MM.1S (cell line): ENCODE data around the gene TRDN.

Source experiments
- DNase-seq: peaks from one replicate; pipeline ENCODE4 v3.0.0-alpha.2; 2015
- H2AFZ ChIP-seq: fragments of 300-600 bp; sonication (generic); 2 replicates; pipeline ENCODE4 v1.6.0; 2016; ENCODE audit warnings: antibody characterized with exemption, low read length
- H3F3A ChIP-seq: fragments of 300-600 bp; sonication (generic); 2 replicates; pipeline ENCODE4 v1.6.1; 2016; ENCODE audit warnings: mild to moderate bottlenecking, antibody characterized with exemption, low read length, moderate library complexity, mixed read lengths; ENCODE audit not compliant: insufficient read depth
- H3K27ac ChIP-seq: fragments of 300-600 bp; sonication (generic); 2 replicates; pipeline ENCODE4 v1.5.1; 2016; ENCODE audit warnings: mild to moderate bottlenecking, low read length
- H3K27me3 ChIP-seq: fragments of 300-600 bp; sonication (generic); replicated peaks from 2 replicates; pipeline ENCODE4 v1.6.0; 2016; ENCODE audit warnings: low read length; ENCODE audit not compliant: insufficient read depth
- H3K36me3 ChIP-seq: fragments of 300-600 bp; sonication (generic); replicated peaks from 2 replicates; pipeline ENCODE4 v1.6.1; 2016; ENCODE audit warnings: mild to moderate bottlenecking, low read length, mixed read lengths; ENCODE audit not compliant: insufficient read depth
- H3K4me1 ChIP-seq: fragments of 300-600 bp; sonication (generic); 2 replicates; pipeline ENCODE4 v1.6.1; 2016; ENCODE audit warnings: low read length, mixed read lengths
- H3K4me2 ChIP-seq: fragments of 300-600 bp; sonication (generic); 2 replicates; pipeline ENCODE4 v1.6.0; 2016; ENCODE audit warnings: low read depth, low read length
- H3K4me3 ChIP-seq: fragments of 300-600 bp; sonication (generic); 2 replicates; pipeline ENCODE4 v1.5.1; 2016; ENCODE audit warnings: low read length, mixed read lengths
- H3K79me2 ChIP-seq: fragments of 300-600 bp; sonication (generic); 2 replicates; pipeline ENCODE4 v1.6.1; 2016; ENCODE audit warnings: mixed run types, low read length, mixed read lengths
- H3K9ac ChIP-seq: fragments of 300-600 bp; sonication (generic); 2 replicates; pipeline ENCODE4 v1.6.1; 2016; ENCODE audit warnings: low read length, mixed read lengths
- H3K9me2 ChIP-seq: fragments of 300-600 bp; sonication (generic); replicated peaks from 2 replicates; pipeline ENCODE4 v1.6.1; 2016; ENCODE audit warnings: mild to moderate bottlenecking, low read length, mixed read lengths; ENCODE audit not compliant: insufficient read depth
- H3K9me3 ChIP-seq: fragments of 300-600 bp; sonication (generic); replicated peaks from 2 replicates; pipeline ENCODE4 v1.6.1; 2016; ENCODE audit warnings: mild to moderate bottlenecking, low read length, mixed read lengths; ENCODE audit not compliant: insufficient read depth
- H4K20me1 ChIP-seq: fragments of 300-600 bp; sonication (generic); 2 replicates; pipeline ENCODE4 v1.6.1; 2016; ENCODE audit warnings: mild to moderate bottlenecking, low read length, moderate library complexity, mixed read lengths; ENCODE audit not compliant: insufficient read depth
- EZH2 ChIP-seq: fragments of 300-600 bp; sonication (generic); optimal IDR thresholded peaks from 2 replicates; pipeline ENCODE3; 2017; ENCODE audit warnings: low read depth, mild to moderate bottlenecking, antibody characterized with exemption, low read length, mixed read lengths
- EZH2phosphoT487 ChIP-seq: fragments of 300-600 bp; sonication (generic); IDR thresholded peaks from 2 replicates; pipeline ENCODE4 v1.6.1; 2018; ENCODE audit warnings: antibody characterized with exemption, low read length
- TF ChIP-seq, protein P1 (sequence below): fragments of 300-600 bp; sonication (generic); IDR thresholded peaks from 2 replicates; pipeline ENCODE4 v1.5.1; 2016; ENCODE audit warnings: antibody characterized with exemption, low read length, mixed read lengths

The TRDN gene

GRCh38 chr6:123182998-123183397, 453.8 kb downstream of the TRDN start:
- no peaks in the 10 kb centered on the region for H3K4me1 ChIP-seq

DNA sequence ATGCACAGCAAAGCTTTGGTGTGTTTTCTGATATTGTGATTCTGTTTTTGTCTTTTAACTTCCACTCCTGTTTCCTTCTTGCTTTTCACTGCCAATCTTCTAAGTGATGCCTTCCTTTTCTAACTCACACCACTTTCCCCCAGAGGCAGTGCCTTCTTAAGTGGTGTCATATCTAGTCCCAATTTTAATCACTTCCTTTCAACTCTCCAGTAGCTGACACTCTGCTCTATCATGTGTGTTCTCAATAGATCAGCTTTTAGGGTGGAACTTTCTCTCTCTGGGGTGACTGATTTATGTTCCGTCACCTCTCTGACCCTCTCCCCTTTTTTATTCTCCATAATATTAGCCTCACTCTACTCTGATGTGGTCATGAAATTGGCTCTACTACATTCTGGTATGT, 460.0 kb downstream of the TRDN start:
- no peaks in the 10 kb centered on the region for H3K27me3 ChIP-seq
- no peak for TF ChIP-seq EZH2
- TF ChIP-seq EZH2phosphoT487 = no peak
- TF ChIP-seq, protein P1, sequence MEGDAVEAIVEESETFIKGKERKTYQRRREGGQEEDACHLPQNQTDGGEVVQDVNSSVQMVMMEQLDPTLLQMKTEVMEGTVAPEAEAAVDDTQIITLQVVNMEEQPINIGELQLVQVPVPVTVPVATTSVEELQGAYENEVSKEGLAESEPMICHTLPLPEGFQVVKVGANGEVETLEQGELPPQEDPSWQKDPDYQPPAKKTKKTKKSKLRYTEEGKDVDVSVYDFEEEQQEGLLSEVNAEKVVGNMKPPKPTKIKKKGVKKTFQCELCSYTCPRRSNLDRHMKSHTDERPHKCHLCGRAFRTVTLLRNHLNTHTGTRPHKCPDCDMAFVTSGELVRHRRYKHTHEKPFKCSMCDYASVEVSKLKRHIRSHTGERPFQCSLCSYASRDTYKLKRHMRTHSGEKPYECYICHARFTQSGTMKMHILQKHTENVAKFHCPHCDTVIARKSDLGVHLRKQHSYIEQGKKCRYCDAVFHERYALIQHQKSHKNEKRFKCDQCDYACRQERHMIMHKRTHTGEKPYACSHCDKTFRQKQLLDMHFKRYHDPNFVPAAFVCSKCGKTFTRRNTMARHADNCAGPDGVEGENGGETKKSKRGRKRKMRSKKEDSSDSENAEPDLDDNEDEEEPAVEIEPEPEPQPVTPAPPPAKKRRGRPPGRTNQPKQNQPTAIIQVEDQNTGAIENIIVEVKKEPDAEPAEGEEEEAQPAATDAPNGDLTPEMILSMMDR = no peak
- H3K9me3 ChIP-seq = no peaks in the 10 kb centered on the region
- H4K20me1 ChIP-seq = no peaks in the 10 kb centered on the region
- no peaks in the 10 kb centered on the region for H3F3A ChIP-seq
- H3K79me2 ChIP-seq = no peaks in the 10 kb centered on the region
- H3K9ac ChIP-seq = no peak overlapping the region
- no peaks in the 10 kb centered on the region for H3K4me1 ChIP-seq
- no peak for DNase-seq
- H3K4me2 ChIP-seq = no peak overlapping the region
- no peaks in the 10 kb centered on the region for H3K36me3 ChIP-seq
- no peak overlapping the region for H3K27ac ChIP-seq
- H2AFZ ChIP-seq = no peak overlapping the region
- no peaks in the 10 kb centered on the region for H3K9me2 ChIP-seq
- H3K4me3 ChIP-seq = no peak overlapping the region

More at GRCh38 chr6:123182998-123183397, 453.8 kb downstream of the TRDN start:
- no peaks in the 10 kb centered on the region for H3K79me2 ChIP-seq
- TF ChIP-seq, protein P1 = no peak
- TF ChIP-seq EZH2 (no peak), EZH2phosphoT487 (no peak)
- no peaks in the 10 kb centered on the region for H3K9me2 ChIP-seq
- H3K27ac ChIP-seq = no peak overlapping the region
- no peak overlapping the region for H2AFZ ChIP-seq
- H3K4me3 ChIP-seq = no peak overlapping the region
- no peaks in the 10 kb centered on the region for H3K36me3 ChIP-seq
- no peak overlapping the region for H3K9ac ChIP-seq
- no peak for DNase-seq
- no peak overlapping the region for H3K4me2 ChIP-seq
- H3K9me3 ChIP-seq = no peaks in the 10 kb centered on the region
- no peaks in the 10 kb centered on the region for H4K20me1 ChIP-seq
- H3F3A ChIP-seq = no peaks in the 10 kb centered on the region
- H3K27me3 ChIP-seq = no peaks in the 10 kb centered on the region

DNA sequence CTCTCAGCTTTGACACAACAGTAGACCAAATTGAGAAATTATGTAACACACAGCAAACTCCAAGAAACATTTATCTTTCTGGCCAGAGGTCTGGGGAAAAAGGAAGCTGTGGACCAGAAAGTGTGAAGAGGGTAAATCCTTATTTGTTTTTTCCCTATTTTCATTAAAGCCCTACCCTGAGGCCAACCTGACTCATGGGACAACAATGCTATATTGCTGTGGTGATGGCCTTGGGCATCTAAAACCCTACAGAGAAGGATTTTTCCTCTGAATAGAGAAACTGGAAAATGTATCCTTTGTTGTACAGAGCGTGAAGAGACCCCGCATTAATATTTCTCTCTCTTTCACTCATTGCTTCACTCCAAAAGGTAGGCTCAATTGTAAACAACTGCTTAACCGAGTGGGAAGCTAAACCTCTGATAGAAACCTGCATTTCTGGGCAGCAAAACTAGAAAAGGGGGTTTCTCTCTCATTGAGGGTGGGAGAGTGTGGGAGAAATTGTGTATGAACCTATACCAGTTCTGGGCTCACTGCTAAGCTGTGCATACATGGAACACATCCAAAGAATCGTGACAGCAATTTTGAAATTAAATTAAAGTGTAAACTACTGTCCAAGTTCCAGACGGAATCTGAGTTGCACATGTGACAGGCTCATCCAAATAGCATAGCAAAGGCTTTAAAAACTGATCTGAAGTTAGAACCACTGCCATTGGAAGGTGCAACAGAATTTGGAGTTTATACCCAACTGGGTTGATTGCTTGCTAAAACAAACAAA, 465.2 kb downstream of the TRDN start:
- Histone ChIP-seq H3K9ac (no peak overlapping the region), H3K27me3 (no peaks in the 10 kb centered on the region), H3K79me2 (no peaks in the 10 kb centered on the region), H3K36me3 (no peaks in the 10 kb centered on the region), H3K9me3 (no peaks in the 10 kb centered on the region), H3K4me2 (no peak overlapping the region), H3F3A (no peaks in the 10 kb centered on the region), H3K4me3 (no peak overlapping the region), H4K20me1 (no peaks in the 10 kb centered on the region), H3K27ac (no peak overlapping the region), H3K9me2 (no peaks in the 10 kb centered on the region), H2AFZ (no peak overlapping the region), H3K4me1 (no peaks in the 10 kb centered on the region)
- DNase-seq = no peak
- TF ChIP-seq EZH2 = no peak
- TF ChIP-seq EZH2phosphoT487 = no peak
- TF ChIP-seq, protein P1 = no peak
